ENCODE results near the gene RENBP.

RENBP gene

DNA sequence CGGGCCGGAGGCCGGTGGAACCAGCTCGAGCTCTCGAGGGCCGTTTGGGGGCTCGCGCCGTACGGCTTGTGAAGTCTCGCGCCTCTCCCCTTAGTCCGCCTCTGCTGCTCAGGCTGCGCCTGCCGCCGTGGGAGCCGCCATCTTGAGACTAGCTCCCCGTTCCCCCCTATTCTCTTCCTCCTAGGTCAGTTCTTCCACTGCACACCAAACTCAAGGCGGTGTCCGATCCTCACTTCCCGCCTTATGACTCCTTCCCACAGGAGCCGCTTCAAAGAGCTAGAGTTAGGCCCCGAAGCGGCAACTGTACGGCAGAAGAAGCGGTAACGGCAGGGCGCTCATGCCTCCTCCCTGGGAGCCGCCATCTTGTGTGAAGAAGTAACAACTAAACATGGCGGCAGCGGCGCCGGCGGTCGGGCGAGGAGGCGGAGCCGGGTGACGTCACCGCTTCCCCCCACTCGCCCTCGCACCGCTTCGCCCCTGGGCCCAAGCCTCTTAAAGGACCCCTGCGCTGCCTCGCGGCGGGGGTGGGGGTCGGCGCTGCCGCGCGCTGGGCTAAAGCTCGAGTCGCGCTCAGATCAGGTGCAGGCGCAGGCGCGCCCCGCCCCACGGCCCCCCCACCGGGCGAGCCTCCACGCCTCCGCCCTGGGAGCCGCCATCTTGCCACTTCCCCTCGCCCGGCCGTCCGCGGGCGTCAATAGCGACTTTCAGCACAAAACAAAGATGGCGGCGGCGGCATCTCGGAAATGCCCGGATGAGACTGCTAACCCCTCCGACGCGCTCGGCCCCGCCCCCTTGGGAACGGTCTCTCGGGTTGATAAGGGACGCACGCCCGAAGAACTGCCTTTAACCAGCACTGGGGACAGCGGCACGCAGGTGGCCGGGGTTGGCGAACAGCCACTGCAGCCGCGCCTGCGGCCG lies 27.3 kb upstream of the RENBP start, which contains the start of gene HCFC1:
Gene HCFC1, minus strand, starts transcription at position 369 of the 918 bp plus-strand sequence. CDS start 978 bp downstream, outside the sequence.
- peak within 1 kb of the TSS; percentile 96 for H3K27ac ChIP-seq
- no peak for DNase-seq (ENCODE audit: low read depth, low spot score)

DNA sequence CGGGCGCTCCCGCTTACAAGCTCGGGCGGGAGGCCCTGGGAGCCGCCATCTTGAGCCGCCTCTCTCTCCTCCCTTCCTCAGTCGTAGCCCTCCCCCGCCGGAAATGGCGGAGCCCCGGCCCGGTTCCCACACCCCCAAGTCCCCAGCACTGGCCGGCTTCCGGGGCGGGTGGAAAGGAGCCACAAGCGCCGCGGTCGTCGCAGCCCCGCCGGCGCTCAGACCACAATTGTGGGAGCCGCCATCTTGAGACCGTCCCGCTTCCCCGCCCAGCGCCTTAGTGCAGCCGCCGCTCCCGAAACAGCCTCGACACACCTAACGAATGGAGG lies 26.6 kb upstream of the RENBP start:
- no peak for DNase-seq (ENCODE audit: low read depth, low spot score)
- H3K27ac ChIP-seq = peak overlapping the region; percentile 96

DNA sequence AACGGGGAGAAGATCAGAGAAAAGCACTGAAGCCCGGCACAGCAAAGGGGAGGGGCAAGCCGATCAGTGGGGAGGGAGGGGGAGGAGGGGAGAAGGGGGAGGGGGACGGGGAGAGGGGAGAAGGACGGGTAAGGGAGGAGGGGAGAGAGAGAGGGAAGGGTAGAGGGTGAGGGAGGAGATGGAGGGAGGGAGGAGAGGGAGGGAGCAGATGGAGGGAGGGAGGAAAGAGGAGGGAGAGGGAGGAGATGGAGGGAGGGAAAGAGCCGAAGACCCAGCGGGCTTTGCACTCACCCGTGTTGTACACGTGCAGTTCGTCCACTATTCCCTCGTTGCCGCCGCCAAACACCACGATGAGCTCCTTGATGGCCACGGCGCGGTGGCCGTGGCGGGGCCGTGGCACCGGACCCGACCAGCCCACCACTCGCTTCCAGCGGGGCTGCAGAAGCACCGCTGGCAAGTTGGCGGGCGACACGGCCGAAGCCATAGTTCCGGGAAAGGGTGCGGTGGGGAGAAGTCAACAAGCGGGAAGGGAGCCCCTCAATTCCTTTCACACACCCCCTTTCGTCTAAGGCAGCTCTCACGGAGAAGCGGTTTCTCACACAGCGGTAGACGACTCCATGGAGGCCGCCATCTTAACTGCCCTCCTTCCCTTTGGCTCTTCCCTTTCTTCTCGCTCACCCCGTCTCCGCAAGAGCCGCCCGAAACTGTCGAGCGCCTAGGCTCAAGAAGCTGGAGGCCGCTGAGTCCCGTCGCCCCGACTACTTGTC lies 26.1 kb upstream of the RENBP start:
- H3K27ac ChIP-seq = peak overlapping the region; percentile 96
- DNase-seq (ENCODE audit: low read depth, low spot score) = no peak

DNA sequence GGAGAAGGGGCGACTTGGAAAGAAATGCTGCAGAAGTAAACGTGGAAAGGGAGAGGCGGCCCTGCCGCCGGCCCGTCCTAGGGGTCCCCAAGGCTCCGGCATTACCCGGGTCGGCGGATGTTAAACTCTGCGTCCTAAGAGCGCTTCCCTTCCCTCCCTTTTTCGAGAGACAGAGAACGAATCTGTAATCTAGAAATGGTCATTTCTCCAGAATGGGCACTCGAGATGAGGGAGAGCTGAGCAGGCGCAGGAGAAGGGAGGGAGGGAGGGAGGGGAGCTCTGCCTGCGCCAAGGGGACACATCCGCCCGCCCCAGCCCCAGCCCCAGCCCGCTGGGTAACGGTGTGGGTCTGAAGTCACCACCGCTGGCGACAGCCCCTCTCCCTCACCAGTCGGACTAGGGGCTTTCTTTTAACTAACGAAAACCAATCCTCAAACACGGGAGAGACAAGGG lies 25.5 kb upstream of the RENBP start:
- no peak for DNase-seq (ENCODE audit: low read depth, low spot score)
- H3K27ac ChIP-seq = peak overlapping the region; percentile 96

DNA sequence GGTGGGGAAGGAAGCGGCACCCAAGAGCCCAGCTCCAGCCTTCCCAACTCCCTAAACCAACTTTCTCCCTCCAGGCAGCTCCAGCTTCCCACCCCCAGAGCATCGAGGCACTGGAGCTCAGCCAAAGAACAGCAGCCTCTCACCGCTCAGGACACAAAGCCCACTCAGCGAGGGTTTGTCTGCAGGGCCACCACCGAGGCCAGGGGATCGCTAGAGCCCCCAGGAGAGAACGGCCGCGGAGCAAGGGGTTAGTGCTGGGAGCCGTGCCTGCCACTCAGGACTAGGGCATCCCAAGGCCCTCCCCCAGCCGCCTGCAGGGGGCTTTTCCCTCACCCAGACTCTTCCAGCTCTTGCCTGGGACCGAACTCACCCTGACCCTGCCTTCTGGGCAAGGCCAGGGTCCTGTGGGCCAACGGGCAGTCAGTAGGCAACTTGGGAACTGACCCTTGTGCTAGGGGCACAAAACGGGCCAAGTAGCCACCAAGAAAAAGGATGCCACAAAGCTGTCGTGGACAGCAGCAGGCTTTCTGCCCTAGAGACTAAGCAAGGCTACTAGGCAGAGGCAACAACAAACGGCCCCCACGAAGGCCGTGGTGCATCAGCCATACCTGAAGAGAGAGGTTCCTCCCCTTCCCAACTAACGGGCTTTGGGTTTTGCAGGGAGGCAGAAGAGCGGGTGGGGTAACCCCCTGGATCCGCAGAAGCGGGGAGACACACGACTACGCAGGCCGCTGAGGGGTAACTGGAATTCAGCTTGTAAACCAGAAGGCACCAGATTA lies 24.9 kb upstream of the RENBP start:
- DNase-seq (ENCODE audit: low read depth, low spot score) = no peak
- H3K27ac ChIP-seq = peak overlapping the region; percentile 96

DNA sequence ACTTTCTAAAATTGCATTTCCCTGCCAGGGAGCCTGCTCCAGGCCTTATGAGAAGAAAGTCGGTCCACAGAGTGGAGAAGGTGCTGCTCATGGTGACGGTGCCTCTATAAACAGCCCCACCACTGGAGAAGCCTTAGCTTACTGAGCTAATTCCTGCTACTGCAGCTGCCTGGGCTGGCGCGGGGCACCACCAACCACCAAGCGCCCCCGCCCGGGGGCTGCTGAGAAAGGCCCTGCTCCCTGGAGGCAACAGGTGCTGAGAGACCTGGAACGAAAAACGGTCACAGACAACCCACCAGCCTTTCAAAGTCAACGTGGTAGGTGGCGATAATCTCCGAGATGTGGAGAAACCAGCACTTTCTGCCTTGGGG lies 24.3 kb upstream of the RENBP start:
- no peak overlapping the region for H3K27ac ChIP-seq
- no peak for DNase-seq (ENCODE audit: low read depth, low spot score)

DNA sequence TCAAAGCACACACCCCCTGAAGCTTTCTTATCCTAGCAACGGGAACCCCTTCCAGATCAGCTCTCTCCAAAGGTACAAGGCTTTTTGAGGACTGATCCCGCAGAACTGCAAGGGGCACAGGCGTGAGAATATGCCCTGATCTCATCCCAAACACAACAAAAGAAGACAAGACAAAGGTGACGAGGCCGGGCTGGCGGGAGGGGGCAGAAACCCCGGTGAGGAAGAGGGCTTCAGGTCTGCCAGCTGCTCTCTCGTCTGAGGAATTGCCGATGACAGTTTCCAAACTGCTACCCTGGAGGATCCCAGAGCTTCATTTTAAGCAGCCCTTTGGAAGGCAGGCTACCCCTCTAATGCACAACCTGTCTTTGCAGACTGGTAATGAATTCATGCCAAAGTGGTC lies 23.8 kb upstream of the RENBP start:
- no peak for DNase-seq (ENCODE audit: low read depth, low spot score)
- H3K27ac ChIP-seq = no peak overlapping the region

DNA sequence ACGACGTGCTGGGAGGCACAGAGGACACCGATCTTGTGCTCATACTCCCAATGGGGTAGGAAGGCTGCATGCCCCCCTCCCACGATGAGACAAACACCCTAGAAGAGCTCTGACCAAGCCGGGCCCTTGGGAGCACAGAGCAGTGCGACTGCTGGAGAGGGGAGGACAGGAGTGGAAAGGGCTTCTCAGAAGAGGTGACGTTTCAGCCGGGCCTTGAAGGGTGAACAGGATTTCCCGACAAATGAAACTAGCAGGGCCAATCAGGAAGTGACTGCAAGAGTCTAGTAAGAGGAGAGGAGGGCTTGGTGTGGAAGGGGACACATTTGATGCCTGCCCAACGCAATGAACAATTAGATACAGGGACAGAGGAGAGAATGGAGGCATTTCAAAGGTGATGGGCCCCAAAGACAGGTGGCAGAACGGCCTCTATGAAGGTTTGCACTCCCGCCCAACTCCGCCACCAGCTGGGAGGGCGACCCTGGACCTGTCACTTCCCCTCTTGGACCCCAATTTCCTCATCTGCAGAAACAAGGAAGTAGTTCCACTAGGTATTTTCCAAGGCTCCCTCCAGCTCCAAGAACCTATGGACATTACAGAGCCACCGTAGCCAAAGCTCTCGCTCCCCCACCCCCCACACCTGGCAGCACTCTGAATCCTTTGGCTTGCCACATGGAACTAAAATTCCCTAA lies 23.2 kb upstream of the RENBP start:
- DNase-seq (ENCODE audit: low read depth, low spot score) = no peak
- no peak overlapping the region for H3K27ac ChIP-seq

DNA sequence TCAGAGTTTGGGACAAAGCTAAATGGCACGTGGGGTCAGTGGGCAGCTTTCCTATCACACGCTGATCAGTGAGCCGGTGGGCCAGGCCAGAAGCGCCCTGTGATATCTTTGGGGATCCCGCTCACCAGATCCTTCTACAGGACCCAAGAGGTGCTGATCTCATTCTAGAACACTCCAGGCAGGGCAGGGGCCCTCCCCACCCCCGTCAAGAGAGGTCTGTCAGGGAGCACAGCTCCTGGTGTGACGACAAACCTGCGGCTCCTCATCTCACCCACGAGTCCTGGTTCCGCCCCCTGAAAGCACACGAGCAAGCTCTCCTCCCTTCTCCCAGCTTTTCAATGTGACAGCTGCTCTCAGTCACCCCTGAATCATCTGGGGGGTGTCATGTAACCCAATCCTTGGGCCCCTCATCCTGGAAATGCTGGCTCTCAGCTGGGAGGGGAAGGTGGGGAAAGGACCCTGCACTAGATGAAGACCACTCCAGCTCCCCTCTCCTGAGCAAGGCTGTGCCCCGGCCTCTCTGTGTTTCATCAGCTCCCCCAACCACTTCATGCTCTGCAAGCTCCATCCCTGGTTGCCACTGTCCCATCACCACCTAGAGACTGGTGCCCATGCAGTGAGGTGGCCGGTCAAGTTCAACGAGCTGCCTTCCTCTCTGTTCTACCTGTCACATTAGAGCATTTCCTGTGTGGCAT lies 22.5 kb upstream of the RENBP start:
- no peak for DNase-seq (ENCODE audit: low read depth, low spot score)
- no peak overlapping the region for H3K27ac ChIP-seq

DNA sequence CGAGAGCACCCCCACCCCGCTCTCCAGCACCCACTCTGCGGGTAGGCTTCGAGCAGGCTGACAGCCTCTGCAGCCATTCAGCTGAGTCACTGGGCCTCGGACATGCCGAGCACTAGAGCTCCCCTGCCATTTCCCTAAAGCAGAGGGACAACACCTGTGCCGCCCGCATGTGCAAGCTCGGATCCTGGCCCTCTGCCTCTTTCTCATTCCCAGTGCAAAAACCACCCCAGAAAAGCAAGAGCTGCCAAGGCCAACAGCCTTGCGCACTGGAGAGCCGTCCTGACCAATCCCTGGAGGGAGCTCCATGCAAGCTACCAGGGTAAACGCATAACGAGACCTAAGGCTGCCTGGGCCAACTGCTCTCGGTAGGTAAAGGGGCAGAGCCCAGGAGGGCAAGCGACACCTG lies 21.8 kb upstream of the RENBP start:
- H3K27ac ChIP-seq = no peak overlapping the region
- no peak for DNase-seq (ENCODE audit: low read depth, low spot score)

DNA sequence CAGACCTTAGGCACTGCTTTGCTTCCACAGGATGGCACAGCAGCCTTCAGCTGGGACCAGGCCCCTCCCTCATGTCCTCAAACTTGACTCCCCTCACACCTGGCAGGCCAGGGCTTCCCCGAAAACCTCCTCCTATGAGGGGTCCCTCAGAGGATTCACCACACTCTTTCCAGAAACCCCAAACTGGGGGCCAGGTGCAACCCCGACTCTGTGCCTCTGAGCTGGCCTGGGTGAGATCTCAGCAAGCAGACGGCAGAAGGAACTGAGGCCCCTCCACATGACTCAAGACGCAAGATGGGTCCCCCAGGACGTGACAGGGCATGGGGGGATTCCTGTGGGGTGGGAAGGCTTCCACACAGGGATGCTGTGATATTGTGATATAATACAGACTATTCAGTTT lies 21.0 kb upstream of the RENBP start:
- H3K27ac ChIP-seq = no peak overlapping the region
- no peak for DNase-seq (ENCODE audit: low read depth, low spot score)

DNA sequence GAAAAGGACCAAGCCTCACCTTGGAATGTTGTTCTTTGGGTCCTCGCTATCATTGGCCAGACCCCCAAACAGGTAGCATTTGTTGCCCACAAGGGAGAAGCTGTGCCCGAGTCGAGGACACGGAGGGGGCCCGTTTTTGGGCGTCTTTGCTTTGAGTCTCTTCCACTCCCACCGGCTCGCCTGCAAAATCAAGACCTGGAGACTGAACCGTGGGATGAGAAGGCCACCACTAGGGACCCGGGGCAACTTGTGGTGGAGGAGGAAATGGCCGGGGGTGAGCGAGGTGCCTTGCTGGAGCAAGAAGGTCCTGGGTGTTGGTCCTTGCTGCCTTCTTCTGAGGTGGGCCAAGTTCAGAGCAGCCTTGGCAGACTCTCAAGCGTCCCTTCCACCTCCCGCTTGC lies 19.7 kb upstream of the RENBP start:
- H3K27ac ChIP-seq = no peak overlapping the region
- DNase-seq (ENCODE audit: low read depth, low spot score) = no peak

DNA sequence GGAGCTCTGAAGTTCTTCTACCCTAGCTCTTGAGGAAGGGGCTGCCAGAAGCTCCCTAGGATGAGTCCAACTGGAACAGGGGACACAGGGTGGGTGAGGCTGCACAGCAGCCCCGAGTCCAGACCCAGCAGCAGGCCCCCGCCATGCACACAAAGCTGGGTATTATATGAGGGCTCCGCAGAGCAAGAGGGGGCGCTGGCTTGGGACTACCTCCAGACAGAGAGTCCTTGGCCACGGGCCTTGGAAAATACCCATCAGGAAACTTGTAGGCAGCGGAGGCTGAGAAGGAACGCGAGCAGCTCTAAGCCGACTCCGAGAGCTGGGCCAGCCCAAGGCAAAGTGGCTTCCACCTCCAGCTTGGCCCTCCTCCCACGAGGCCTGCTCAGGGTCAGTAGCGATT lies 19.1 kb upstream of the RENBP start:
- DNase-seq (ENCODE audit: low read depth, low spot score) = no peak

DNA sequence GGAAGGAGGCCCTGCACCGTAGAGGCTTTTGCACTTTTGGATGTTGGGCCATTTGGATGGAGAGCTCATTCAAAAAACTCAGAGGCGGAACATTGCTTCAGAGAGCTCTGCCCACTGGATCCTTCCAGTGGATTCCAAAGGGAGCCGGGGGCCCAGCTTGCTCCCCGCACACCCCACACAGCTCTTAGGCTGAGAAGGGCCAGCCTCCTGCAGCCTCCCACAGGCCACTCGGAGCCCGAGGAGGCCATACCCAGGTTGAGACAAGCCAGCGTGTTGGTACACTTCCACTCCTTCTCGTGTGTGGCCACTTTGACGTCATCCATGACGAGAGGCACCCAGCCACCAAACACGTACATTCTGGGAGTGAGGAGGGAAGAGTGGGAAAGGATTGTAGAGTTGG lies 16.8 kb upstream of the RENBP start:
- no peak for DNase-seq (ENCODE audit: low read depth, low spot score)
- no peak overlapping the region for H3K27ac ChIP-seq

More for the DNA sequence above, 19.1 kb upstream of the RENBP start:
- no peak overlapping the region for H3K27ac ChIP-seq

DNA sequence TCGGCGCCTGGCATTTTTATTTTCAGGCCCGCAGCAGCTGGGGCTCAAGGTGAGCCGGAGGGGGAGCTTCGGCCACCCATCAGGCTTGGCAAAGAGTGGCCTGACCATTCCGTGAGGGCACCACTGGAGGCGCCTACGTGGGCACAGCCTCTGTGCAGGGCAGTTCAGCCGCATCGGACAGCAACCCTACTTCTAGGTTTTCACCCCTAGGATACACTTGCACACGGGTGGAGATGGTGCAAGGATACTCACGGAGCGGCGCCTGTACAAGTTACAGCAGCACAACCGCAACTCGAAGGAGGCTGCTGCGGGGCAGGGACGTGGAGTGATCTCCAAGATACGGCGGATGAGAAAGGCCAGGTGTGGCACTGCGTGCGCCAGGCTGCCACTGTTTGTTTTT lies 16.3 kb upstream of the RENBP start:
- no peak overlapping the region for H3K27ac ChIP-seq
- DNase-seq (ENCODE audit: low read depth, low spot score) = no peak

DNA sequence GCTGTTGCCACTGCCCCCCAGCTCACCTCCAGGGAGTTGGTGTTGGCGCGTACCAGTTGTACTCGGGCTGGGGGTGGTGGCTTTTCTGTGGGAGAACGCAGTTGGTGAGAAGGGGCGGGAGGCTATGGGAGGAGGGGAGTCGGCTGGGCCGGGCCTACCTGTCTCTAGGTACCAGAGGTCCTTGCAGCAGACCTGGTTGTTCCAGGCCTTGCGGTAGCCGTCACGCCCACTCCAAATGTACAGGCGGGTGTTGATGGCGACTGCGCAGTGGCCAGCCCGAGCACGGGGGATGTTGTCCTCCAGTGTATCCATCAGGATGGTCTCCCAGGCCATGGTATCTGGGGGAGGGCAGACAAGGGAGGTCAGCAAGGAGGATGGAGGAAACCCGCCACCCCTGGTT lies 15.6 kb upstream of the RENBP start:
- DNase-seq (ENCODE audit: low read depth, low spot score) = no peak
- no peak overlapping the region for H3K27ac ChIP-seq

DNA sequence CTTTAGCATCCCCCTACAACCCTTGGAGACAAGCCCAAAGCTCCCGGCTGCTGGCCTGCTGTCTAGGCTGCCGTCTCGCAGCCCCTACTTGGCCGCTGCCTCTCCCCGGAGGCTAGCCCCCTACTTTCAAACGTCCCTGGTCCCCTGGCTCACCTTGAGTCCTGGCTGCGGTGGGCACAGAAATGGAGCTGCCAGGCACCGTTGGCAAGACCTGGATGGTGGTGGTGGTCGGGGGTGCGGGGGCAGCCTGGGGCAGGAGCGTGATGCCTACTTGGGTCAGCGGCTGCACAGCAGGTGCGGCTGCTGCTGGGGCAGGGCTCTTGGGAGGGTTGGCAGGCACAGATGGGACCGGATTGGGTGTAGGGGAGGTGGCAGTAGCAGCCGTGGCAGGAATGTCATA lies 15.2 kb upstream of the RENBP start:
- H3K27ac ChIP-seq = no peak overlapping the region
- no peak for DNase-seq (ENCODE audit: low read depth, low spot score)

DNA sequence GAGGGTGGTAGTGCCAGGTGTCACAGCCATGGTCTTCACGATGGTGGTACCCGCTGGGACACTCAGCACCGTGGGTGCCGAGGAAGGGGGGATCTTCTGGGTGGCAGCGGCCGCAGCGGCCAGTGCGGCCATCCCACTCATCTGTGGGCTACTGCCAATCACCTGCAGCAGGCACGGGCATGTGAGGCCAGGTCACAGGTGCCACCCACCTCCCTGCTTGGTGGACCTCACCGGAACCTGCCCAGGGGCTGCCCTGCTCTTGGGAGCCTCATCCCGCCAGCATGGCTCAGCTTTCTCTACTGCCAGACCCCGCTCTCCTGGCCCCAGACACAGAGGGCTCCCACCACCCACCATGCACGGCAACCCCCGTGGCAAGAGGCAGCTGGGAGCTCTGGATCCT lies 14.2 kb upstream of the RENBP start:
- no peak for DNase-seq (ENCODE audit: low read depth, low spot score)
- H3K27ac ChIP-seq = no peak overlapping the region

DNA sequence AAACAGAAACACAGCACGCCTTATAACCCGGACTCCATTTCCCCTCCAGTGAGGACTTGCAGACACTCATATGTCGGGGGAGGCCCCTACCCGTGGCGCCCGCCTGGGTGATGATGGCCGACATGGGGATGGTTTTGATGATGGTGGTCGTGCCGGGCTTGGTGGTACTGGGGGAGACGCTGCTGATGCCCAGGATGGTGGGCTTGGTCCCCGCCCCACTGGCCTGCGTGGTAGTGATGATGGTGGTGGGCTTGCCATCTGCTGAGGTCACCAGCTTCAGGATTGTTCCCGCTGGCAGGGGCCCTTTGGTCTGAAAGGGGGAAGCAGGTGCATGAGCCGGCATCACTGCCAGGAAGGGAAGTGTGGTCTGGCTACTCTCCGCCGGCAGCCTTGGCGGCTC lies 12.8 kb upstream of the RENBP start:
- DNase-seq (ENCODE audit: low read depth, low spot score) = no peak
- H3K27ac ChIP-seq = no peak overlapping the region
